NT2/D1 (cell line): ENCODE results near the gene UBALD1.

ENCODE experiments used
- DNase-seq: peaks from one replicate; pipeline ENCODE4 v3.0.0-alpha.2; 2011; ENCODE audit warnings: low read depth, low spot score
- H3K27me3 ChIP-seq: 2 replicates; pipeline ENCODE4 v1.6.0; 2011; ENCODE audit warnings: mild to moderate bottlenecking; ENCODE audit not compliant: insufficient read length, insufficient read depth
- H3K36me3 ChIP-seq: 2 replicates; pipeline ENCODE4 v1.6.1; 2011; ENCODE audit warnings: mild to moderate bottlenecking, low read length, mixed read lengths; ENCODE audit not compliant: insufficient read depth, insufficient read length
- H3K4me1 ChIP-seq: 2 replicates; pipeline ENCODE4 v1.5.1; 2011; ENCODE audit not compliant: insufficient read depth, insufficient read length
- H3K4me3 ChIP-seq: 2 replicates; pipeline ENCODE4 v1.5.1; 2011; ENCODE audit warnings: low read depth; ENCODE audit not compliant: insufficient read length
- H3K9ac ChIP-seq: 2 replicates; pipeline ENCODE4 v1.6.0; 2011; ENCODE audit warnings: low read depth; ENCODE audit not compliant: insufficient read length
- H3K9me3 ChIP-seq: 2 replicates; pipeline ENCODE4 v1.5.1; 2011; ENCODE audit warnings: mild to moderate bottlenecking, low read length; ENCODE audit not compliant: insufficient read depth
- SUZ12 ChIP-seq: IDR thresholded peaks from 2 replicates; pipeline ENCODE4 v1.6.1; 2011; ENCODE audit not compliant: insufficient read length, insufficient read depth; ENCODE audit errors: extremely low read depth
- YY1 ChIP-seq: IDR thresholded peaks from 2 replicates; pipeline ENCODE4 v1.6.1; 2011; ENCODE audit not compliant: insufficient read length, insufficient read depth
- ZNF274 ChIP-seq: IDR thresholded peaks from 2 replicates; pipeline ENCODE4 v1.6.1; 2011; ENCODE audit warnings: mild to moderate bottlenecking, low read depth, low read length

Gene UBALD1

DNA sequence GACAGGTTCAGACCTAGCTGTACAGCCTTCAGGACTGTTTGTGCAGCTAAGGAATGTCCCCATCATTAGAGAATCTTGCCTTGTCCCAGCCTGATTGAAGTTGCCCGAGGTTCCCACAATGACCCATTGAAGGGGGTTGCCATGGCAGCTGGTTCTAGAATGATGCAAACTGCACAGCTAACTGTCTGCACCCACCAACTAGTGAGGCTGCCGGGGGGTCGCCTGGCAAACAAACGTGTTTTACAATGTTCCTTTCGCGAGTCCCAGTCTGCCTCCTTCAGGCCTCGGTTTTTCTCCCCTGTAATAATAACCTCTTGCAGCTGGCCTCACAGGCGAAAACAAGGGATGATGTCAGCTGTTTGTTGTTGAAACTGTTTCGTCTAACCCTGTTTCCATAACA, 53.1 kb downstream of the UBALD1 start:
- no peak for DNase-seq
- H3K9ac ChIP-seq: no peak overlapping the region
- H3K36me3 ChIP-seq: no peaks in the 10 kb centered on the region
- no peak overlapping the region for H3K4me3 ChIP-seq
- peaks cover 11% of the 10 kb centered on the region for H3K4me1 ChIP-seq
- H3K9me3 ChIP-seq: no peaks in the 10 kb centered on the region
- H3K27me3 ChIP-seq: no peaks in the 10 kb centered on the region
- TF ChIP-seq ZNF274 (no peak), YY1 (no peak), SUZ12 (no peak)
